Body of pancreas (tissue), 4 donors: Measurements from ENCODE around the gene COL13A1. TPM values are rescaled to one million over a fixed set of nuclear protein-coding genes. Genes with fewer than 3 reads are reported as not detected.
A peak's percentile ranks its signal among the peaks of the same experiment; 100 is the strongest.

Source experiments
- ATAC-seq: fragments of 150-250 bp; one replicate; pipeline ENCODE4 v1.9.1; 2016
- DNase-seq, 4 donors: peaks; one replicate each; pipeline ENCODE4 v3.0.0-alpha.2; 2019
- H3K27ac ChIP-seq, 4 donors: fragments of 200-600 bp; sonication (generic); 1 replicate in 3 of 4; 2 replicates in 1 of 4; pipeline versions ENCODE4 v1.5.1 to v1.6.1; 2016 to 2019; ENCODE audit warnings: mild to moderate bottlenecking in 1 of 4, mixed read lengths in 1 of 4, moderate library complexity in 1 of 4
- H3K27me3 ChIP-seq, 2 donors: fragments of 200-600 bp; sonication (generic); one replicate each; pipeline ENCODE4 v1.6.0; 2016; ENCODE audit warnings: mild to moderate bottlenecking in 1 of 2
- H3K36me3 ChIP-seq, 2 donors: fragments of 200-600 bp; sonication (generic); replicated peaks in 1 of 2; 2 replicates each; pipeline ENCODE4 v1.5.1; 2016; ENCODE audit warnings: low read depth in 2 of 2; ENCODE audit not compliant: insufficient read depth in 1 of 2
- H3K4me1 ChIP-seq: fragments of 200-600 bp; sonication (generic); one replicate; pipeline ENCODE4 v1.6.0; 2016
- H3K4me3 ChIP-seq, 2 donors: fragments of 200-600 bp; sonication (generic); 1 replicate in 1 of 2; 2 replicates in 1 of 2; pipeline ENCODE4 v1.5.1; 2016 to 2019
- H3K9me3 ChIP-seq, 3 donors: fragments of 200-600 bp; sonication (generic); 1 replicate in 2 of 3; 2 replicates in 1 of 3; pipeline ENCODE4 v1.5.1; 2016
- POLR2A ChIP-seq, 3 donors: fragments of 450-650 bp; IDR thresholded peaks; one replicate each; pipeline ENCODE4 v1.6.1; 2016; ENCODE audit warnings: antibody characterized with exemption in 3 of 3, mild to moderate bottlenecking in 2 of 3
- WGBS, 2 donors: methylation state at CpG; one replicate each; pipeline ENCODE4 v1.1.5; 2017; 5-methylcytosine and 5-hydroxymethylcytosine counted together
- intact Hi-C: fragments of 100-400 bp; cut with DNase I; formaldehyde crosslinking; loops from one replicate; pipeline ENCODE4 v1.15.1; 2023
- total RNA-seq, 2 donors: library from RNA; depleted of rRNA; stranded (reverse); fragments of >200 nt; gene quantifications; one replicate each; pipeline ENCODE4 v1.1.0, GENCODE V29; 2016
- TF ChIP-seq, protein P1 (sequence below), 7 experiments: fragments of 450-650 bp in 4 of 7; fragments of 200-600 bp in 3 of 7; sonication (generic) in 3 of 7; IDR thresholded peaks; one replicate each; pipeline ENCODE4 v1.5.1; 2016 to 2019; ENCODE audit warnings: antibody characterized with exemption in 7 of 7

COL13A1 gene
- total RNA-seq, 2 donors from 2014 or later: 2.3 TPM; not detected in 1

DNA sequence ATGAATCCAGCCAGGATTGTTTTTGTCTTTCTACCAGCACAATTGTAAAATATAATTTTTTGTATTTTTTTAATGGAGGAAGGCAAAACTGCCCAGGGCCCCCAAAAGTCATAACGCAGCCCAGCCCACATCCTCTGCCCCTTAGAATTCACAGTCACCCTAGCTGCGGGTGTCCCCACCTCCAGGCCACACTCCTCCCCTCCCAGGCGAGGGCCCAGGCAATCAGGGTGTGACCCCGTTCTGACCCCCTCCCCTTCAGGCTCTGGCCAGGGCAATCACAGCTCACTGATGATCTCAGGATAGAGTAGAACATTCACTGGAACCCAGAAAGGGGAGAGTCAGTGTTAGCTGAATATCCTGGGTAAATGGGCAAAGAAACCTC, 158.9 kb downstream of the COL13A1 start:
- H3K27me3 ChIP-seq: no peaks in the 10 kb centered on the region
- ATAC-seq: no peak
- no peaks in the 10 kb centered on the region for H3K36me3 ChIP-seq
- intact Hi-C loops: no loop called here
- TF ChIP-seq, protein P1, sequence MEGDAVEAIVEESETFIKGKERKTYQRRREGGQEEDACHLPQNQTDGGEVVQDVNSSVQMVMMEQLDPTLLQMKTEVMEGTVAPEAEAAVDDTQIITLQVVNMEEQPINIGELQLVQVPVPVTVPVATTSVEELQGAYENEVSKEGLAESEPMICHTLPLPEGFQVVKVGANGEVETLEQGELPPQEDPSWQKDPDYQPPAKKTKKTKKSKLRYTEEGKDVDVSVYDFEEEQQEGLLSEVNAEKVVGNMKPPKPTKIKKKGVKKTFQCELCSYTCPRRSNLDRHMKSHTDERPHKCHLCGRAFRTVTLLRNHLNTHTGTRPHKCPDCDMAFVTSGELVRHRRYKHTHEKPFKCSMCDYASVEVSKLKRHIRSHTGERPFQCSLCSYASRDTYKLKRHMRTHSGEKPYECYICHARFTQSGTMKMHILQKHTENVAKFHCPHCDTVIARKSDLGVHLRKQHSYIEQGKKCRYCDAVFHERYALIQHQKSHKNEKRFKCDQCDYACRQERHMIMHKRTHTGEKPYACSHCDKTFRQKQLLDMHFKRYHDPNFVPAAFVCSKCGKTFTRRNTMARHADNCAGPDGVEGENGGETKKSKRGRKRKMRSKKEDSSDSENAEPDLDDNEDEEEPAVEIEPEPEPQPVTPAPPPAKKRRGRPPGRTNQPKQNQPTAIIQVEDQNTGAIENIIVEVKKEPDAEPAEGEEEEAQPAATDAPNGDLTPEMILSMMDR (IDR thresholded peaks at IDR 0.05): no peak
- no peak for TF ChIP-seq POLR2A (IDR thresholded peaks at IDR 0.05)
- H3K4me1 ChIP-seq: no peaks in the 10 kb centered on the region
- WGBS, 2 donors: 55 to 67% methylated on average over 4 of the region's 4 CpGs
- DNase-seq: no peak
- H3K9me3 ChIP-seq: no peaks in the 10 kb centered on the region
- peak overlapping the region in 1 of 4 donors; percentile 20 for H3K27ac ChIP-seq
- H3K4me3 ChIP-seq: no peak overlapping the region

- TF ChIP-seq, protein P1 (IDR thresholded peaks at IDR 0.05): peak in 3 of 7 experiments; percentile 7 to 13 (median 10)
- no peak for TF ChIP-seq POLR2A (IDR thresholded peaks at IDR 0.05)
- DNase-seq (peak in 1 of 4 donors; percentile 10), ATAC-seq (peak; percentile 11)
- intact Hi-C loops: no loop called here
- Histone ChIP-seq H3K27me3 (no peaks in the 10 kb centered on the region), H3K9me3 (no peaks in the 10 kb centered on the region), H3K4me1 (no peaks in the 10 kb centered on the region), H3K36me3 (no peaks in the 10 kb centered on the region), H3K27ac (peak overlapping the region in 1 of 4 donors; percentile 20), H3K4me3 (no peak overlapping the region)
- 34 to 48% methylated on average over 12 of the region's 12 CpGs for WGBS, 2 donors
Observed at GRCh38 chr10:69960988-69961880, 159.5 kb downstream of the COL13A1 start.

DNA sequence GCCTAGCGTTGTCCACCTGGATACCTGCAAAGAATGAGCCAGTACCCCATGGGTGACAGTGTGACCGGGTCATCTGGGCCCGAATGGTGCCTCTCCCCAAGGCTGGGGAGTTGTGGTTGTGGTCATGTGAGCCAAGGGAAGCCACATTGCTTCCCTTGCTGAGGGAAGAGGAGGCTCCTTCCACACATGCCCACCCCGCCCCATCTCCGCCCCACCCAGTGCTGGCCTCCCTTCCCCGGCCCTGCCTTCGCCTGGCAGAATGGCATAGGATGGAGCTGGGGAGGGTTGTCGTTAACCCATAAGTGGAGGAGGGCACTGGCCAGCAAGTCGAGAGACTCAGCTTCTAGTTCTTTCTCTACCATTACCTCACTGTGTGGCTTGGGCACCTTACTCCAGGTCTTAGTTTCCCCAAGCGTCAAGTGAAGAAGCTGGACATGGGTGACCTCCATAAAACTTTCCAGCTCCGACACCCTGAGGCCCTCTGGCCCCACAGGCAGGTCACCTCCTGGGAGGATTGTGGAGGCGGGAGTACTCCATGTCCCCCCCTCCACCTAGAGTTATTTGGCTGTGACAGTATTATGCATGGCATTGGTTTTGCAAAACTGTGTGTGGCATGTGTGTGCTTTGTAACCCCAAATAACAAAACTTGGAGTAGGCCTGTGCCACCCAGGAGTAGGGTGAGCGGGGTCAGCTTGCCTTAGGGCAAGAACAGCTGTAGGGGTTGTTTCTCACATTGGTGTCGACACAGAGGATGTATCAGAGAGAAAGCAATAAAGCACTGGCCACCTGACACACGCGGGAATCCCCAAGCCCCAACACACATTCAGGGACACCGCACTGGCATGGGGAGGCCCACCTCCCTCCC, 160.4 kb downstream of the COL13A1 start:
- WGBS, 2 donors: 78 to 83% methylated on average over 12 to 17 of the region's 17 CpGs
- intact Hi-C loops: no loop called here

GRCh38 chr10:69962746-69963135, 161.0 kb downstream of the COL13A1 start:
- intact Hi-C loops: no loop called here
- Histone ChIP-seq H3K27ac (no peak overlapping the region), H3K4me3 (no peak overlapping the region), H3K9me3 (no peaks in the 10 kb centered on the region), H3K4me1 (no peaks in the 10 kb centered on the region), H3K27me3 (no peaks in the 10 kb centered on the region), H3K36me3 (no peaks in the 10 kb centered on the region)
- DNase-seq (no peak), ATAC-seq (no peak)
- TF ChIP-seq, protein P1 (IDR thresholded peaks at IDR 0.05): no peak
- WGBS, 2 donors: 66 to 70% methylated on average over 3 of the region's 3 CpGs

More for the DNA sequence above, 160.4 kb downstream of the COL13A1 start:
- H3K27ac ChIP-seq: no peak overlapping the region
- no peaks in the 10 kb centered on the region for H3K27me3 ChIP-seq
- no peaks in the 10 kb centered on the region for H3K9me3 ChIP-seq
- TF ChIP-seq, protein P1 (IDR thresholded peaks at IDR 0.05): no peak
- TF ChIP-seq POLR2A (IDR thresholded peaks at IDR 0.05): no peak
- ATAC-seq: no peak
- H3K4me3 ChIP-seq: no peak overlapping the region
- no peak for DNase-seq
- H3K36me3 ChIP-seq: no peaks in the 10 kb centered on the region
- no peaks in the 10 kb centered on the region for H3K4me1 ChIP-seq
